Measurements from ENCODE around the gene STARD3. TPM values are rescaled to one million over a fixed set of nuclear protein-coding genes. Genes with fewer than 3 reads are reported as not detected.

Gene STARD3
- polyA plus RNA-seq, 1 donor from 2014 or later: 105 TPM

DNA sequence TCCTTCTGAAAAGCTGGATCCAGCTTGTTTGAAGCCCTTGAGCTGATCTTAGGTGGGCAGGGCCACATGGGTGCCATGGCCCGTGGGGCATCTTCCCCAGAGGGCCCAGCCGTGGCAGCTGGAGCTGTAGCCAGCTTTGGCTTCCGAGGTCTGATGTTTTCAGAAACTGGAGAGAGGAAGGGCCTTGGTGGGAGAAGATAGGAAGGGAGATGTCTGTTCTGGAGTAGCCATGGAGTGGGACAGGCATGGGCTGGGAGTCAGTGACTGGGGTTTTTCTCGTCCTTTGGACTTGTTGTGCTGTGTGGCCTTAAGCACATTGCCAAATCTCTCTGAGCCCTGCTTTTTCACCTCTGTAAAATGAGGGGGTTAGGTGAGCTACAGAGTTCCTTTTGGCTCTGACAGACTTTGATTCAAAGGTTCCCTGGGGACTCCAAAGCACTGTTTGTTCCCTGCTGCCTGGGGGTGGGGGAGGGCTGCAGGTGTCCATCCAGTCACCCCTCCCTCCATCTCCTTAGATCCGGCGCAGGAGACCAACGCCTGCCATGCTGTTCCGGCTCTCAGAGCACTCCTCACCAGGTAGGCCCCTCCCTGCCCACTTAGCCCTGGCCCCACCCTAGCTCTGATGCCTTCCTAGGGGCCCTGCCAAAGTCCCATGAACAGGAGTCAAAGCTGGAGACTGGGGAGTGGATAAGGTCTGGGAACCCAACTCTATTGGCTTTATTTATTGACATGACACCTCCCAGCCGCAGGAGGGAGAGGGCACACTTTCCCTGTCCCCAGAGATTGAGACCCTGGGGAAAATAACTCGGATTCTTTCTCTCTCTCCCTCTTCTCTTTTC is 8.1 kb upstream of the STARD3 start:
- Histone ChIP-seq H3K27ac (ENCODE audit: low read length) (no peak overlapping the region), H3K9ac (ENCODE audit: low read length) (no peak overlapping the region), H4K20me1 (ENCODE audit: insufficient read depth) (no peaks in the 10 kb centered on the region), H3F3A (ENCODE audit: insufficient read depth, low read length, poor library complexity, severe bottlenecking) (no peaks in the 10 kb centered on the region), H3K27me3 (ENCODE audit: insufficient read depth, low read depth, low read length) (peaks cover 48% of the 10 kb centered on the region), H3K9me2 (ENCODE audit: insufficient read depth, low read length) (no peaks in the 10 kb centered on the region), H3K4me3 (ENCODE audit: low read length) (no peak overlapping the region), H3K36me3 (ENCODE audit: insufficient read depth, low read length) (no peaks in the 10 kb centered on the region), H2AFZ (ENCODE audit: low read depth, low read length) (no peak overlapping the region), H3K9me3 (ENCODE audit: low read length) (no peaks in the 10 kb centered on the region), H3K4me2 (ENCODE audit: low read length) (no peak overlapping the region), H3K79me2 (replicated peaks; ENCODE audit: insufficient read depth, low read length) (no peaks in the 10 kb centered on the region)
- TF ChIP-seq TAF1 (IDR thresholded peaks at IDR 0.05; ENCODE audit: low read depth): no peak
- TF ChIP-seq EZH2 (IDR thresholded peaks at IDR 0.05; ENCODE audit: borderline replicate concordance, insufficient read depth, low read length, poor library complexity, severe bottlenecking): no peak
- no peak for TF ChIP-seq POLR2AphosphoS5 (IDR thresholded peaks at IDR 0.05)
- no peak for TF ChIP-seq RAD21 (conservative IDR thresholded peaks at IDR 0.05)
- TF ChIP-seq, protein P1, sequence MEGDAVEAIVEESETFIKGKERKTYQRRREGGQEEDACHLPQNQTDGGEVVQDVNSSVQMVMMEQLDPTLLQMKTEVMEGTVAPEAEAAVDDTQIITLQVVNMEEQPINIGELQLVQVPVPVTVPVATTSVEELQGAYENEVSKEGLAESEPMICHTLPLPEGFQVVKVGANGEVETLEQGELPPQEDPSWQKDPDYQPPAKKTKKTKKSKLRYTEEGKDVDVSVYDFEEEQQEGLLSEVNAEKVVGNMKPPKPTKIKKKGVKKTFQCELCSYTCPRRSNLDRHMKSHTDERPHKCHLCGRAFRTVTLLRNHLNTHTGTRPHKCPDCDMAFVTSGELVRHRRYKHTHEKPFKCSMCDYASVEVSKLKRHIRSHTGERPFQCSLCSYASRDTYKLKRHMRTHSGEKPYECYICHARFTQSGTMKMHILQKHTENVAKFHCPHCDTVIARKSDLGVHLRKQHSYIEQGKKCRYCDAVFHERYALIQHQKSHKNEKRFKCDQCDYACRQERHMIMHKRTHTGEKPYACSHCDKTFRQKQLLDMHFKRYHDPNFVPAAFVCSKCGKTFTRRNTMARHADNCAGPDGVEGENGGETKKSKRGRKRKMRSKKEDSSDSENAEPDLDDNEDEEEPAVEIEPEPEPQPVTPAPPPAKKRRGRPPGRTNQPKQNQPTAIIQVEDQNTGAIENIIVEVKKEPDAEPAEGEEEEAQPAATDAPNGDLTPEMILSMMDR (IDR thresholded peaks at IDR 0.05; ENCODE audit: poor library complexity, severe bottlenecking): no peak

DNA sequence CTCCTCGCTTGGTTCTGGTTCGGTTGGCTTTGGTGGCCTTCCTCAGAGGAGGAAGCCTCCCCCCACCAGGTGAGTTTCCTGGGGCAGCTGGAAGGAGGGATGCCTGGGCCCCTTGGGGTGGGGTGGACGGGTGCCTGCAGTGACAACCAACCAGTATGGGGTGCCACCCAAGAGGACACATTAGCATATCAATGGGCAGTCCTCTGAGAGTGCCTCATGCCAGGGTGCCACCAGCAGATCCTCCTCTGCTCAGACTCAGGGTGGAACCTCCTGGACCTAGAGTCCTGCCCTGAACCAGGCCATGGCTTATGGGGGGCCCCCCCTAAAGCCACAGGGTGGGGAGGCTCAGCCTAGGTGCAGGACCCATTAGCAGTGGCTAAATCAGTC is 7.5 kb upstream of the STARD3 start:
- no peak overlapping the region for H2AFZ ChIP-seq (ENCODE audit: low read depth, low read length)
- no peaks in the 10 kb centered on the region for H3F3A ChIP-seq (ENCODE audit: insufficient read depth, low read length, poor library complexity, severe bottlenecking)
- no peak overlapping the region for H3K4me2 ChIP-seq (ENCODE audit: low read length)
- H3K27ac ChIP-seq (ENCODE audit: low read length): no peak overlapping the region
- no peaks in the 10 kb centered on the region for H3K36me3 ChIP-seq (ENCODE audit: insufficient read depth, low read length)
- H4K20me1 ChIP-seq (ENCODE audit: insufficient read depth): no peaks in the 10 kb centered on the region
- peaks cover 47% of the 10 kb centered on the region for H3K27me3 ChIP-seq (ENCODE audit: insufficient read depth, low read depth, low read length)
- H3K9me3 ChIP-seq (ENCODE audit: low read length): no peaks in the 10 kb centered on the region
- no peak overlapping the region for H3K4me3 ChIP-seq (ENCODE audit: low read length)
- TF ChIP-seq POLR2AphosphoS5 (IDR thresholded peaks at IDR 0.05): no peak
- no peak for TF ChIP-seq TAF1 (IDR thresholded peaks at IDR 0.05; ENCODE audit: low read depth)
- no peak for TF ChIP-seq REST (IDR thresholded peaks at IDR 0.05; ENCODE audit: borderline replicate concordance)
- TF ChIP-seq EP300 (conservative IDR thresholded peaks at IDR 0.05; ENCODE audit: poor library complexity, severe bottlenecking): no peak
- TF ChIP-seq RAD21 (conservative IDR thresholded peaks at IDR 0.05): no peak
- no peak for TF ChIP-seq EZH2 (IDR thresholded peaks at IDR 0.05; ENCODE audit: borderline replicate concordance, insufficient read depth, low read length, poor library complexity, severe bottlenecking)
- TF ChIP-seq, protein P1 (IDR thresholded peaks at IDR 0.05; ENCODE audit: poor library complexity, severe bottlenecking): no peak
- H3K79me2 ChIP-seq (replicated peaks; ENCODE audit: insufficient read depth, low read length): no peaks in the 10 kb centered on the region
- no peak overlapping the region for H3K9ac ChIP-seq (ENCODE audit: low read length)
- no peaks in the 10 kb centered on the region for H3K9me2 ChIP-seq (ENCODE audit: insufficient read depth, low read length)

Data from neural cell (in vitro differentiated cells).